ENCODE data around the gene CTRL.
"Not testable (repeated sequence)": the region's sequence is repeated elsewhere in the genome, so short reads cannot be mapped to it uniquely, and the experiment has no call there.

CTRL gene

DNA sequence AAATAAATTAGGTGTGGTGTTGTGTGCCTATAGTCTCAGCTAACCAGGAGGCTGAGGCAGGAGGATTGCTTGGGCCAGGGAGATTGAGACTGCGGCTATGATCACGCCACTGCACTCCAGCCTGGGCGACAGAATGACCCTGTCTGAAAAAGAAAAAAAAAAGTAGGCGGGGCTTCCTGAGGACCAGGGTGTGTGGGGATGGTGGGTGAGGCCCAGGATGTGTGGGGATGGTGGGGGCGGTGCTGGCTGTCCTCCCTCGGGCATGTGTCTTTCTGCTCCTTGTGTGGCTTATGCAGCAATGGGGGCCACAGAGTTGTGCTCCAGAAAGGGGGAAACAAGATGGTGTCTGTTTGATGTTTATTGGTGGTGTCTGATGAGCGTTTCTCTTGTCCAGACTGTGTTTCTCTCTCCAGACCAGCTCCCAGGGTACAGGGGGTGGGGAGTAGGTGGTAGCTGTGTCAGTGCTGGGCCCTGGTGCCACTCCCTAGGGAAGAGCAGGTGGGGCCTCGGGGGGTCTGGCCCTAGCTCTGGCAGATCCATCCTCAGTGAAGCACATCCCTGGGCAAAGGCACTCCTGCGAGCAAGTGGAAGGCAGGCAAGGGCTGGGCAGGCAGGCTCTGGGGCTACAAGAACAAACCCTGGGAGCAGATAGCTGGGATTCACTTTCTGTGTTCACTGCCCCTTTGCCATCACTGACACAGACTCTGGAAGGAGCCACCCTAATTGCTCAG, 10.0 kb upstream of the CTRL start:
- no peak for DNase-seq (ENCODE audit: low read depth, low spot score)

DNA sequence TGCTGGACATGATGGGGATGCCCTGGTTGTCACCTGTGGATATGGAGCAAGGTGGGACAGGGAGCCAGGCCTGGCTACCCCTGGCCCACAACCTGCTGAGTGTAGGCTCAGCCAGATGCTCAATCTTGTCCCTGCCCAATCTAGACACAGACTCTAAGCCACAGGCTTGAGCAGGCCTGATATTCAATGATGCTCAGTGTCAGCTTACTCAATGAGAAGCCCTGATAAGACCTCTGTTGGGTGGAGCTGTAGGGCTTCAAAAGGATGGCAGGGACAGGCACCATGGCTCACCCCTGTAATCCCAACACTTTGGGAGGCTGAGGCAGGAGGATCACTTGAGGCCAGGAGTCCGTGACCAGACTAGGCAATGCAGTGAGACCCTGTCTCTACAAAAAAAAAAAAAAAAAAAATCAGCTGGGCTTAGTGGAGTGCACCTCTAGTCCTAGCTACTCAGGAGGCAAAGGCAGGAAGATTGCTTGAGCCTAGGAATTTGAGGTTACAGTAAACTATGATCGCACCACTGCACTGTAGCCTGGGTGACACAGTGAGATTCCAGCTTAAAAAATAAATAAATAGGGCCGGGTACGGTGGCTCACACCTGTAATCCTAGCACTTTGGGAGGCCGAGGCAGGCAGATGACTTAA, 8.9 kb upstream of the CTRL start:
- DNase-seq (ENCODE audit: low read depth, low spot score), result no peak

DNA sequence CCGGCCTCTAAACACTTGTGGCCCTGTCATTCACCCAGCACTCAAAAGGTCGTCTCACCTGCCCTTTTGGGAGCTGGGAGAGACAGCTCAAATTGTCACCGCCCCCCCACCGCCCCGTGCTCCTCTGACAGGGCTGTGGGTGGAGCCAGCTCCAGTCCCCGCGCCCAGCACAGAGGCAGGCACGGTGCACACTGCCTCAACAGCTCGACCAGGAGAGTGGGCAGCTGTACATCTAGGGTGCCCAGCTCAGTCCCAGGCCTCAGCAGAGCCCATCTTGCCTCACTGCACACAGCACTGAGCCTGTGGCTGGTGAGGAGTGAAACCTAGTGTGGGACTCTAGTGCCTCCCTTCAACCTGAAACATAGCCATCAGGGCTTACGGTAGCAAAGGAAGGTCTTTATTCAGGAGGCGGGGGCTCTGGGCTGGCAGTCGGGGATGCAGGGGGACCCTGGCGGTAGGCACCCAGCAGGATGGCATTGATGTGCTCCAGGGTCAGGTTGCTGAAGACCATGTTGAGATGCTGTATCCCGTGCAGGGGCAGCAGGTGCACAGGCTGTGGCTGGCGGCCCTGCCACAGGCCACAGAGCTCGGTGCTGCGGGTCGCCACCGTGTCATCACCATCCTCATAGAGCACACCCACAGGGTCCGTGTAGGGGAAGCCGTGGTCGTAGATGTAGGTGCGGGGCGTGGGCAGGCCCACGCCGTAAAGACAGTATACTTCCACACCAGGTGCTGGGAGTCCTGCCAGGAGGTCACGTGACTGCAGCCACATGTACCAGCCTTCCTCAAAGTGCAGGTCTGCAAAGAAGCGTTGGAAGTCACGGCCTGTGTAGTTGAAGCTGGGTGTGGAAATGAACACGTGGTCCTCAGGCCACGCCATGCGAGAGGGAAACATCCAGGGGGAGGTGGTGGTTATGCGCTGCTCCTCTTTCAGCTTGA, 8.1 kb upstream of the CTRL start:
- no peak for DNase-seq (ENCODE audit: low read depth, low spot score)

- DNase-seq (ENCODE audit: low read depth, low spot score), result not testable (repeated sequence)
Measured at GRCh38 chr16:67937713-67938112, 6.1 kb upstream of the CTRL start.

DNA sequence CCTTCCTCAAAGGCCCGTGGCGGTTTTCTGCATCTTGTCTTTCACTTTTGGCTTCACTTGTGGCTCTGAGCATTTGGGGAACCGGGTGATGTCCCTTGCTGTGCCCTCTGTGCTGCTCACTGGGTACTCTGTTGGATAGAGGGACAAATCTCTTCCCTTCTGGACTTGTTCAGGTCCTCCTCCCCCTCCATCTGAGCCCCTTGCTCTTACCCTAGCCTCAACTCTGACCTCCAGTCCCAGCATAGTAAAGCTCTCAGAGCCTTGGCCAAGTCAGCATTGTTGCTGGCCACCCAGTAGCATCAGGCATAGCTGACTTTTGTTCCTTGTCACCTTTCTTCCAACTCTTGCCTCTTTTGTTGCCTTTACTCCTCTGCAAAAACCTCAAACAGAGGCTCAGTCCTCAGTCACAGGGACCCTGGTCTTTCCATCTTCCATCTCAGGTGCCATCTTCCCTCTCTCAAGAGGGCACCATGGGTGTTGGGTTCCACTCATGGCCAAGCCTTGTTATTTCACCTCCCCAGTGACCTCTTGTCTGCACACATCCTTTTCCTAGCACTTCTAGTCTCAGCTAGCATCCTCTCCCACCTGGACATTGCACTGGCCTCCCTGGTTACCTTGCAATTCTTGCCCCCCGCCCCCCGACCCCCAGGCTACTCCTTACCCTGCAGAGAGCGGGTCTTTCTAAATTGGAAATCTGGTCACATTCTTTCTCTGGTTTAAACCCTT, 5.4 kb upstream of the CTRL start:
- DNase-seq (ENCODE audit: low read depth, low spot score), result no peak

DNA sequence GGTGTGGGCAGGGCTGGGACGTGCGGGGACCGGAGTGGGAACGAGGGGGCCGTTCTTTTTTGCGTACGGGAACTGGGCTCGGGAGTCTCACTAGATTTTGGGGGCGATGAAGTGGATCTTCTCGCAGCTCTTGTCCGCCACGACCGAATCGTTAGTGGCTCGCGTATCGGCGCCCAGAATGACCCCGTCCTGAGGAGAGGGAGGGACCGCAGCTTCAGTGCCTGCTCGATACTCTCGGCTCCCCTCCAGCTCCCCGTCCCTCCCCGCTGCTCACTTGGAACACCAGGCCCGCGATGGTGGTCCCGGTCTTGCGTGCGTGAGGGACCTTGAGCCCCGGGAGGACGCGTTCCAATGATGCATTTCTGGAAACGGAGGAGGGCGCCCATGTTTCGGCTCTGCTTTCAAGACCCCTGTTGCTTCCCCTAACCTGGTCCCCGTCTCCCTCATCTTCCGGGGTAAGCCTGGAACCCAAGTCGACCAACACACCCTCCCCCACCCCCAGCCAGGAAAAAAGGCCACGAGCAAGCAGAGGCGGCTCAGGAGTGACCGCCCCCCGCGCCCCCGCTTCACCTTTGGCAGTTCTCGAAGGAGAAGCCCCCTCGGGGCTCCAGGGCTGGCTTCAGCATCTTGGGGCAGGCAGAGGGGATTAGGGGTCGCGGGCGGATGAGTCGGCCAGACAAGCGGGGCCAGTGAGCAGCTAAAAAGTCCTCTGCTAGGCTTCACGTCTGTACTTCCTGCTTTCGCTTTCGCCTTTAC, 4.6 kb upstream of the CTRL start, which contains the start of gene PSMB10:
PSMB10 (minus strand) TSS at position 727 of the 756 bp plus-strand sequence; CDS start at position 626, 101 bp downstream.
- DNase-seq (ENCODE audit: low read depth, low spot score), result no peak

GRCh38 chr16:67935402-67936123, 3.9 kb upstream of the CTRL start:
- peak; percentile 88 for DNase-seq (ENCODE audit: low read depth, low spot score)

DNA sequence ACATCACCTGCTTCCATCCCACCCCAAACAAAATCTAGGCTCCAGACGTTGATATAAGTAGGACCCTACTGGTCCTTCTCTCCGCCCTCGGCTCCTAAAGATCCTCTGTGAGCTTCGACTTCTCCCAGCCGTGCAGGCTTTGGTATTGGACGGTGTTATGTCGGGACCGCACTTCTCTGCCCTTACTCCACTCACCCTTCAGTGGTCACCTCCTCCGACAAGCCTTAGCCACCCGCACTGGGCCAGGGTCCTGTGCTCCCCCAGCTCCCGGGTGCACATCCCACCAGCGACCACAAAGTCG, 3.4 kb upstream of the CTRL start:
- DNase-seq (ENCODE audit: low read depth, low spot score), result no peak

- no peak for DNase-seq (ENCODE audit: low read depth, low spot score)
Measured at GRCh38 chr16:67934306-67935100, 2.8 kb upstream of the CTRL start.

DNA sequence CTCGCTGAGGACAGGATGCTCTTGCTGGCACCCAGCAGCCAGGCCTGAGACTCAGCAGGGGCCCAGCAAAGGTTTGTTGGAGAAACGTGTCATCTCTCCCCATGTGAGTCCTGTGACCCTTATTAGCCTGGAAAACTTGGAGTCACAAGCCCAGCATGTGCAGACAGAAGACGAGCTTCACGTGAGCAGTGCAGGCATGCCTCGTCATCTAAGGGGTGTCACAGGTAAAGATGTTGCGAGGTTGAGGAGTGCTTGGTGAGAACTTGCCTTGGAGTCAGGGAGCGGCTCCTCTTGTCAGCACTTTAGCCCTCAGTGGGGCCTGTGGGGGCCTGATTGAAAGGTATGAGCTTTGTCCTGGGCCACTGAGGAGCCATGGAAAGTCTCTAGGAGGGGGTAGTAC, 2.1 kb upstream of the CTRL start:
- no peak for DNase-seq (ENCODE audit: low read depth, low spot score)

DNA sequence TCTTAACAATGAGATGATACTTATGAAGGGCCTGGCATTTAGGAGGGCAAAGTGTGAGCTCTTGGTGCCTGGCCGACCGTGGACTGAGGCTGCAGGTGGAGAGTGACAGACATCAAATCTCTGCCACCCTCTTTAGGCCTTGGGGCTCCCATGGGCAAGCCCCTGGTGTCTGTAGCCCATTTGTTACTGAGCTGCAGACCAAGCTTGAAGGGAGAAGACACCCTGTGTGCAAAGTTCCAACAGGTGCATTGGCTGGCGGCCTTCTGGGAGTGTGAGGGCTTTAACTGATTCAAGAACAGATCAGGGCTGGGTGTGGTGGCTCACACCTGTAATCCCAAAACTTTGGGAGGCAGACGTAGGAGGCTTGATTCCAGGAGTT, 789 bp upstream of the CTRL start:
- no peak for DNase-seq (ENCODE audit: low read depth, low spot score)

DNA sequence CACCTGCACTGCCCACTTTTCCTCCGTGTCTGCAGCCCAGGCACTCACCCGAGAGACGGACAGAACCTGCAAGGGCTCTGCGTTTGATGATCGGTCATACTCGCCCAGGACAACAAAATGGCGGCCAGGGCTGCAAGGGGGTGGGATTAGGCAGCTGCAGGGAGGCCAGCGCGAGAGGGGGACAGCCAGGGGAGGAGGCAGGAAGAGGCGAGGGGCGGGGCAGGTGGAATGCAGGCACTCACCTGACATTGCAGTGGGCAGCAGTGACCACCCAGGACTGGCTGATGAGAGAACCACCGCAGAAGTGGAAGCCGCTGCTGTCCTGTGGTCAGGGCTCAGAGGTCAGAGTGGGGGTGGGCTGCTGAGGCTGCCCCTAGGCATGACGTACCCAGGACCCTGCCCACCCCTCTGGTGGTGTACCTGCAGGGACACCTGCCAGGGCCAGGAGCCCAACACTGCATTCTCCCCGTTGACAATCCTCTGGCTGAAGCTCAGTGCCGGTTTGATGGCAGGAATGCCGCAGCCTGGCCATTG, 917 bp downstream of the CTRL start:
- no peak for DNase-seq (ENCODE audit: low read depth, low spot score)

- no peak for DNase-seq (ENCODE audit: low read depth, low spot score)
Measured at GRCh38 chr16:67930191-67930590, 1.5 kb downstream of the CTRL start.

DNA sequence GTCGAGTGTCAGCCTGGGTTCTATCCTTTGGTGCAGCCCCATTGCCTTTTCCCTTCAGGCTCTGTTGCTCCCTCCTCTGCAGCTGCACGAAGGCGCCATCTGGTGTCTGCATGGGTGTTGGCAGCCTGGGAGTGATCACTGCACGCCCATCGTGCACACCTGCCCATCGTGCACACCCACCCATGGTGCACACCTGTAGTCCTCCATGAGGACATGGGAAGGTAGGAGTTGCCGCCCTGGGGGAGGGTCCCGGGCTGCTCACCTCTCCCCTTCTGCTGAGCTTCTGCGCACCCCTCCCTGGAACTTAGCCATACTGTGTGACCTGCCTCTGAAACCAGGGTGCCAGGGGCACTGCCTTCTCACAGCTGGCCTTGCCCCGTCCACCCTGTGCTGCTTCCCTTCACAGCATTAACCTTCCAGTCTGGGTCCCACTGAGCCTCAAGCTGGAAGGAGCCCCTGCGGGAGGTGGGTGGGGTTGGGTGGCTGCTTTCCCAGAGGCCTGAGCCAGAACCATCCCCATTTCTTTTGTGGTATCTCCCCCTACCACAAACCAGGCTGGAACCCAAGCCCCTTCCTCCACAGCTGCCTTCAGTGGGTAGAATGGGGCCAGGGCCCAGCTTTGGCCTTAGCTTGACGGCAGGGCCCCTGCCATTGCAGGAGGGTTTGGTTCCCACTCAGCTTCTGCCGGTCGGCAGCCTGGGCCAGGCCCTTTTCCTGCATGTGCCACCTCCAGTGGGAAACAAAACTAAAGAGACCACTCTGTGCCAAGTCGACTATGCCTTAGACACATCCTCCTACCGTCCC, 2.9 kb downstream of the CTRL start:
- no peak for DNase-seq (ENCODE audit: low read depth, low spot score)

DNA sequence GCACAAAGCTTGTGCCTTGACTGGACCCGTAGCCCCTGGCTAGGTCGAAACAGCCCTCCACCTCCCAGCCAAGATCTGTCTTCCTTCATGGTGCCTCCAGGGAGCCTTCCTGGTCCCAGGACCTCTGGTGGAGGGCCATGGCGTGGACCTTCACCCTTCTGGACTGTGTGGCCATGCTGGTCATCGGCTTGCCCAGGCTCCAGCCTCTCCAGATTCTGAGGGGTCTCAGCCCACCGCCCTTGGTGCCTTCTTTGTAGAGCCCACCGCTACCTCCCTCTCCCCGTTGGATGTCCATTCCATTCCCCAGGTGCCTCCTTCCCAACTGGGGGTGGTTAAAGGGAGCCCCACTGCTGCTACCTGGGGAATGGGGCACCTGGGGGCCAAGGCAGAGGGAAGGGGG, 3.5 kb downstream of the CTRL start:
- DNase-seq (ENCODE audit: low read depth, low spot score), result no peak

DNA sequence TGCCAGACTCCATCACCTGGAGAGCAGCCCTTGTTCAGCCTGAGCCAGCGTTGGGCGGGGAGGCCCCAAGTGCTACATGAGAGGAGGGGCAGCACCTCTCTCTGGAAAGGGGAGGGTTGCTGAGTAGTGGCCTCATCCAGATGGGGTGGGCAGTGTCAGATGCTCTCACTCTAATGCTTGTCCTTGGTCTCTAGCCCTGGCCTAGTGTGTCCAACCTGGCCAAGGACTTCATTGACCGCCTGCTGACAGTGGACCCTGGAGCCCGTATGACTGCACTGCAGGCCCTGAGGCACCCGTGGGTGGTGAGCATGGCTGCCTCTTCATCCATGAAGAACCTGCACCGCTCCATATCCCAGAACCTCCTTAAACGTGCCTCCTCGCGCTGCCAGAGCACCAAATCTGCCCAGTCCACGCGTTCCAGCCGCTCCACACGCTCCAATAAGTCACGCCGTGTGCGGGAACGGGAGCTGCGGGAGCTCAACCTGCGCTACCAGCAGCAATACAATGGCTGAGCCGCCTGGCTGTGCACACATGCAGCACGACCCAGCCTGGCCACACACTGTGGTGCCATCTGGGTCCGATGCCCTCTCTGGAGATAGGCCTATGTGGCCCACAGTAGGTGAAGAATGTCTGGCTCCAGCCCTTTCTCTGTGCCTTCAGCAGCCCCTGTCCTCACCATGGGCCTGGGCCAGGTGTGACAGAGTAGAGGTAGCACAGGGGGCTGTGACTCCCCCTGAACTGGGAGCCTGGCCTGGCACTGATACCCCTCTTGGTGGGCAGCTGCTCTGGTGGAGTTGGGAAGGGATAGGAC, 4.3 kb downstream of the CTRL start:
- no peak for DNase-seq (ENCODE audit: low read depth, low spot score)

- no peak for DNase-seq (ENCODE audit: low read depth, low spot score)
Measured at GRCh38 chr16:67926181-67926750, 5.4 kb downstream of the CTRL start.

Measured in iPS DF 19.7 (cell line).